Measurements from ENCODE around the gene PRR35. TPM values are rescaled to one million over a fixed set of nuclear protein-coding genes. Genes with fewer than 3 reads are reported as not detected.

PRR35 gene
- total RNA-seq, 1 donor = under 0.01 TPM

GRCh38 chr16:534856-535445 lies 25.2 kb upstream of the PRR35 start:
- no peak for DNase-seq (ENCODE audit: insufficient read length, low spot score, missing footprints)
- Histone ChIP-seq H4K20me1 (ENCODE audit: insufficient read depth, low read length) (peaks cover 67% of the 10 kb centered on the region), H3K9me3 (ENCODE audit: low read depth, low read length) (no peaks in the 10 kb centered on the region), H3K4me2 (ENCODE audit: insufficient read depth, low read length) (peak overlapping the region; percentile 48), H3K79me2 (ENCODE audit: insufficient read depth, low read length) (peaks cover 98% of the 10 kb centered on the region), H3K36me3 (ENCODE audit: insufficient read depth, low read length) (peaks cover 5% of the 10 kb centered on the region), H3K27me3 (ENCODE audit: insufficient read depth, low read length) (no peaks in the 10 kb centered on the region), H3K27ac (ENCODE audit: low read depth, low read length) (peak overlapping the region; percentile 39), H2AFZ (ENCODE audit: low read length) (no peak overlapping the region), H3K4me1 (ENCODE audit: insufficient read depth, low read length) (peaks cover 15% of the 10 kb centered on the region), H3K4me3 (ENCODE audit: insufficient read depth, low read length) (no peak overlapping the region)
- TF ChIP-seq CTCF (IDR thresholded peaks at IDR 0.05; ENCODE audit: extremely low read depth, low read depth, low read length) = no peak

- Histone ChIP-seq H3K27ac (ENCODE audit: low read depth, low read length) (peak overlapping the region; percentile 39), H3K27me3 (ENCODE audit: insufficient read depth, low read length) (no peaks in the 10 kb centered on the region), H3K79me2 (ENCODE audit: insufficient read depth, low read length) (peaks cover 98% of the 10 kb centered on the region), H3K4me3 (ENCODE audit: insufficient read depth, low read length) (no peak overlapping the region), H3K4me2 (ENCODE audit: insufficient read depth, low read length) (peak overlapping the region; percentile 48), H3K36me3 (ENCODE audit: insufficient read depth, low read length) (peaks cover 5% of the 10 kb centered on the region), H2AFZ (ENCODE audit: low read length) (no peak overlapping the region), H3K4me1 (ENCODE audit: insufficient read depth, low read length) (peaks cover 19% of the 10 kb centered on the region), H3K9me3 (ENCODE audit: low read depth, low read length) (no peaks in the 10 kb centered on the region), H4K20me1 (ENCODE audit: insufficient read depth, low read length) (peaks cover 66% of the 10 kb centered on the region)
- peak; percentile 100 for DNase-seq (ENCODE audit: insufficient read length, low spot score, missing footprints)
- no peak for TF ChIP-seq CTCF (IDR thresholded peaks at IDR 0.05; ENCODE audit: extremely low read depth, low read depth, low read length)
Measured at GRCh38 chr16:535446-536405, 24.5 kb upstream of the PRR35 start.

DNA sequence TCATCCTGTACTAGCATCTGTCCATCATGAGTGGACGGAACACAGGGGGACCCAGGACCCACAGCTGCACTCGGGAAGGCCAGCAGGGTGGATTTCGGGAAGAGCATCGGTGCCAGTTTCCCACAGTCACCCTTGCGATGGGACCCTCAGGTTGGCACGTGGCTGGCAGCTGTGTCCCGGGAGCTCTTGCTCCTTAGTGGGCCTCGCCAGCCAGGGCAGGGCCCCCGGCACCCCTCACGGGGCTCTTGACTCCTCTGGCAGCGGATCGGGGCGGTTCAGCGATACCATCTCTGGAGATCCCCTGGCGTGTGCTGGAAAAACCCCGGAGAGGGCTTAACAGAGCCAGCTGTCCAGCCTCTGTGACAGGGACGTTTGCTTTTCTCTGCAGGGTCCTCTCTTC lies 23.4 kb upstream of the PRR35 start:
- Histone ChIP-seq H4K20me1 (ENCODE audit: insufficient read depth, low read length) (peaks cover 65% of the 10 kb centered on the region), H3K4me2 (ENCODE audit: insufficient read depth, low read length) (no peak overlapping the region), H3K27ac (ENCODE audit: low read depth, low read length) (no peak overlapping the region), H3K4me1 (ENCODE audit: insufficient read depth, low read length) (peaks cover 19% of the 10 kb centered on the region), H3K79me2 (ENCODE audit: insufficient read depth, low read length) (peaks cover 98% of the 10 kb centered on the region), H3K9me3 (ENCODE audit: low read depth, low read length) (no peaks in the 10 kb centered on the region), H3K27me3 (ENCODE audit: insufficient read depth, low read length) (no peaks in the 10 kb centered on the region), H2AFZ (ENCODE audit: low read length) (no peak overlapping the region), H3K36me3 (ENCODE audit: insufficient read depth, low read length) (peaks cover 5% of the 10 kb centered on the region), H3K4me3 (ENCODE audit: insufficient read depth, low read length) (no peak overlapping the region)
- TF ChIP-seq CTCF (IDR thresholded peaks at IDR 0.05; ENCODE audit: extremely low read depth, low read depth, low read length) = no peak
- no peak for DNase-seq (ENCODE audit: insufficient read length, low spot score, missing footprints)

Data from osteoblast (primary cell).